DOHH2 (cell line): ENCODE measurements around the gene ROBO1.

Experiments
- CTCF ChIP-seq: fragments of 200-600 bp; sonication (generic); IDR thresholded peaks from one replicate; pipeline ENCODE4 v1.5.1; 2014; ENCODE audit warnings: antibody characterized with exemption, mild to moderate bottlenecking, low read depth, low read length; ENCODE audit not compliant: poor library complexity, severe bottlenecking
- EZH2phosphoT487 ChIP-seq: fragments of 200-600 bp; sonication (generic); IDR thresholded peaks from 2 replicates; pipeline ENCODE4 v1.6.1; 2017; ENCODE audit warnings: borderline replicate concordance, mild to moderate bottlenecking, antibody characterized with exemption, low read length, moderate library complexity, mixed read lengths

GRCh38 chr3:79473993-79474392 lies 293.8 kb downstream of the ROBO1 start:
- no peak for TF ChIP-seq CTCF
- no peak for TF ChIP-seq EZH2phosphoT487
